GM12872 (cell line): ENCODE measurements around the gene MIB1.

Source experiments
- CTCF ChIP-seq: IDR thresholded peaks from 3 replicates; pipeline ENCODE4 v1.5.1; 2011; ENCODE audit warnings: low read depth, mild to moderate bottlenecking, low read length, moderate library complexity; ENCODE audit not compliant: insufficient read depth

Gene MIB1

DNA sequence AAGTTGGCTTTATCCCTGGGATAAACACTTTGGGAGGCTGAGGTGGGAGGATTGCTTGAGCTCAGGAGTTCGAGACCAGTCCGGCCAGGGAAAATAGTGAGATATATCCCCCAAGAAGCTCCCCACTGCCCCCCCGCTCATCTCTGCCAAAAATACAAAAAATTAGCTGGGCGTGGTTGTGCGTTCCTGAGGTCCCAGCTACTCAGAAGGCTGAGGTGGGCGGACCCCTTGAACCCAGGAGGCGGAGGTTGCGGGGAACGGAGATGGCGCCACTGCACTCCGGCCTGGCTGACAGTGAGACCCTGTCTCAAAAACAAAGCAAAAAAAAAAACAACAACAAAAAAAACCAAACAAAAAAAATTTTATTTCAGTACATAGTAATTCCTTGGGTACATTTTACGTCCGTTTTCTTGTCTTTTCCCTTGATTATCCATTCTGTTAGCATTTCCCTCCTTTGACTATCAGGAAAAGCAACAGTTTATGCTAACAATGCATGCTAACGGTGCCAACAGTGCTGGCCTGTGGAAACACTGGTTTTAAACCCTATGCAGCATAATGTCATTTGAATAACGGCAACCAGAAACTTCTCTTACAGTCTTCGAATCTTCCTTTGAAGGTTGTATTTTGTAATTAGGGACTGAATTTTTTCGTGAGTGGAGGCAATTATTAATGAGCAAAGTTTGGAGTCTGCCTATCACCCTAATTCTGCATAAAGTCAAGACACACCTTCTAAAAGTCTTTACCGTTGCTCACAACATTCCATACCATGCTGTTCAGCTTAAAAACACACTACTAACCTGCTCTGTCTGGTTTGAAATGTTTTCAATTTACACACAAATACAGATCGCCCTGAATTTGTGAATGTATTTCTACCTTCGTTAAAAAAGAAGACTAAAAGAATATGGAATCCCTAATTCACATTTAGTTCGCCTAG lies 721 bp upstream of the MIB1 start:
- no peak for TF ChIP-seq CTCF

DNA sequence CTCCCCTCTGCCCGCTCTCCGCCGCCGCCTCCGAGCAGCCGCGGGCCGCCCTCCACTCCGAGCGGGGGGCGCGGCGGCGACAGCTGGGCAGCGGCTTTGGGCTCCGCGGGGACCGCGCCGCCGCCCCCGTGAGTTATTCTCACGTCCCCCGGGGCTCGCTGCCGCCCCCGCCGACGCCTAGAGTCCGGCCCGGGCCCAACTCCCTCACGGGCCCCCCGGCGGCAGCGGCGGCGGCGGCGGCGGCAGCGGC lies 645 bp downstream of the MIB1 start:
- no peak for TF ChIP-seq CTCF

GRCh38 chr18:21741562-21742314 lies 1.1 kb downstream of the MIB1 start:
- no peak for TF ChIP-seq CTCF

DNA sequence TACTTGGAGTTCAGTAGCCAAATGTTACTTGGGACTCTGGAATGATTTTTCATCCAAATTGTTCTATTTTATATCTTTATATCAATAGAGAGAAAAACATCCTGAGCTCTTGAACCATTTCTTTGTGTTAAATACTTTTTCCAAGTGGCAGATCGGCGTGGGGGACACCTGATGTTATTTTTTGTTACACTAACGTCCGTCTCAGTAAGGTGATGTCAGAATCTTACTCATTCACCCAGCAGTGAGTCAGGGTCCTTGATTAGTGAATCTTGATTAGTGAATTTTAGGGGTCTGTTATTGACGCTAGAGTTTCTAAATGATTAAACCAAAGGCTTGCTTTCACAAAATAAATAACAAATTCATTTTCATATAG lies 1.7 kb downstream of the MIB1 start:
- TF ChIP-seq CTCF, result no peak

GRCh38 chr18:21743166-21743832 lies 2.7 kb downstream of the MIB1 start:
- no peak for TF ChIP-seq CTCF

- TF ChIP-seq CTCF, result no peak
Measured at GRCh38 chr18:21745231-21745630, 4.6 kb downstream of the MIB1 start.

- no peak for TF ChIP-seq CTCF
Measured at GRCh38 chr18:21747268-21747667, 6.7 kb downstream of the MIB1 start.
